DOHH2 (cell line): ENCODE results near the gene SFXN1.

Experiments
- CTCF ChIP-seq: fragments of 200-600 bp; sonication (generic); IDR thresholded peaks from one replicate; pipeline ENCODE4 v1.5.1; 2014; ENCODE audit warnings: antibody characterized with exemption, mild to moderate bottlenecking, low read depth, low read length; ENCODE audit not compliant: poor library complexity, severe bottlenecking
- EZH2phosphoT487 ChIP-seq: fragments of 200-600 bp; sonication (generic); IDR thresholded peaks from 2 replicates; pipeline ENCODE4 v1.6.1; 2017; ENCODE audit warnings: borderline replicate concordance, mild to moderate bottlenecking, antibody characterized with exemption, low read length, moderate library complexity, mixed read lengths

- TF ChIP-seq CTCF, result no peak
- TF ChIP-seq EZH2phosphoT487, result no peak
Observed at GRCh38 chr5:175447571-175447970, 30.8 kb upstream of the SFXN1 start.
